Testis (tissue), 3 donors: ENCODE data around the gene DNAJB2. TPM values are rescaled to one million over a fixed set of nuclear protein-coding genes. Genes with fewer than 3 reads are reported as not detected.

Source experiments
- DNase-seq: peaks from one replicate; pipeline ENCODE4 v3.0.0-alpha.2; 2019
- H3K27ac ChIP-seq, 2 donors: fragments of 200-600 bp; sonication (generic); one replicate each; pipeline ENCODE4 v1.5.1; 2019
- H3K27me3 ChIP-seq: fragments of 200-600 bp; sonication (generic); one replicate; pipeline ENCODE4 v1.5.1; 2019
- H3K36me3 ChIP-seq: fragments of 200-600 bp; sonication (generic); one replicate; pipeline ENCODE4 v1.5.1; 2017; ENCODE audit warnings: low read depth; ENCODE audit errors: missing control alignments
- H3K4me1 ChIP-seq: fragments of 200-600 bp; sonication (generic); one replicate; pipeline ENCODE4 v1.5.1; 2019
- H3K4me3 ChIP-seq, 2 donors: fragments of 200-600 bp; sonication (generic); one replicate each; pipeline ENCODE4 v1.5.1; 2017 to 2019
- H3K9me3 ChIP-seq: fragments of 200-600 bp; sonication (generic); one replicate; pipeline ENCODE4 v1.5.1; 2017
- POLR2A ChIP-seq: fragments of 450-650 bp; IDR thresholded peaks from one replicate; pipeline ENCODE4 v1.6.1; 2017; ENCODE audit warnings: antibody characterized with exemption, mild to moderate bottlenecking, moderate library complexity
- WGBS, 2 donors: methylation state at CpG; one replicate each; pipeline ENCODE4 v1.1.5; 2018; 5-methylcytosine and 5-hydroxymethylcytosine counted together
- intact Hi-C: fragments of 100-400 bp; cut with DNase I; formaldehyde crosslinking; loops from one replicate; pipeline ENCODE4 v1.15.1; 2023; ENCODE audit warnings: low total_unique reads
- polyA plus RNA-seq: library from polyadenylated mRNA; stranded (reverse); fragments of 350-450 nt; fragmentation: Illumina TruSeq; extraction: RNeasy Lipid Tissue Mini Kit (QIAGEN cat#74804); gene quantifications from one replicate; pipeline ENCODE4 v1.2.3, GENCODE V29; 2014; ENCODE audit warnings: low read depth, low replicate concordance; ENCODE audit not compliant: insufficient read depth
- total RNA-seq, 2 donors: library from RNA; depleted of rRNA; stranded (reverse); fragments of >200 nt; gene quantifications; one replicate each; pipeline ENCODE4 v1.2.3, GENCODE V29; 2016
- TF ChIP-seq, protein P1 (sequence below), 3 experiments: fragments of 450-650 bp in 2 of 3; fragments of 200-600 bp in 1 of 3; sonication (generic) in 1 of 3; IDR thresholded peaks; one replicate each; pipeline ENCODE4 v1.5.1; 2016 to 2019; ENCODE audit warnings: antibody characterized with exemption in 3 of 3, mild to moderate bottlenecking in 2 of 3, moderate library complexity in 1 of 3

The DNAJB2 gene
- total and polyA plus RNA-seq, 3 donors from 2014 or later: 139 to 152 (median 149) TPM

DNA sequence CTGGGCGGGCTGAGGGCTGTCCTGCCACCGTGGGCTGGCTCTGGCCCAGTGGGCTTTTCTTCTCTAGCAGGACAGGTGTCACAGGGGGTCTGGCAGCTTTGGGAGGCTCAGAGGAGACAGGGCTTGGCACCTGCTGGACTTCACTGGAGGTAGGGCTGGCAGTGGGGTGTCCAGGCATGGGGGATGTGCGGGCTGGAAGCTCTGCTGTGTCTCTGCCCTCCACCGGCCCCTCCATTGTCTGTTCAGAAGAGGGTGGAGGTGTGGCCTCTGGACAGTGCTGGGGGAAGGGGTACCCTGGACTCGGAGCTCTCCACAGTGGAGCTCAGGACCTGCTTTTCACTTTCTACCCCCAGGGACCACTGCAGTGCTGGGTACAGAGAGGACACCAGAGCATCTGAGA, 20.9 kb downstream of the DNAJB2 start:
- H3K27ac ChIP-seq: no peak overlapping the region
- intact Hi-C loops: no loop called here
- no peaks in the 10 kb centered on the region for H3K27me3 ChIP-seq
- TF ChIP-seq, protein P1, sequence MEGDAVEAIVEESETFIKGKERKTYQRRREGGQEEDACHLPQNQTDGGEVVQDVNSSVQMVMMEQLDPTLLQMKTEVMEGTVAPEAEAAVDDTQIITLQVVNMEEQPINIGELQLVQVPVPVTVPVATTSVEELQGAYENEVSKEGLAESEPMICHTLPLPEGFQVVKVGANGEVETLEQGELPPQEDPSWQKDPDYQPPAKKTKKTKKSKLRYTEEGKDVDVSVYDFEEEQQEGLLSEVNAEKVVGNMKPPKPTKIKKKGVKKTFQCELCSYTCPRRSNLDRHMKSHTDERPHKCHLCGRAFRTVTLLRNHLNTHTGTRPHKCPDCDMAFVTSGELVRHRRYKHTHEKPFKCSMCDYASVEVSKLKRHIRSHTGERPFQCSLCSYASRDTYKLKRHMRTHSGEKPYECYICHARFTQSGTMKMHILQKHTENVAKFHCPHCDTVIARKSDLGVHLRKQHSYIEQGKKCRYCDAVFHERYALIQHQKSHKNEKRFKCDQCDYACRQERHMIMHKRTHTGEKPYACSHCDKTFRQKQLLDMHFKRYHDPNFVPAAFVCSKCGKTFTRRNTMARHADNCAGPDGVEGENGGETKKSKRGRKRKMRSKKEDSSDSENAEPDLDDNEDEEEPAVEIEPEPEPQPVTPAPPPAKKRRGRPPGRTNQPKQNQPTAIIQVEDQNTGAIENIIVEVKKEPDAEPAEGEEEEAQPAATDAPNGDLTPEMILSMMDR (IDR thresholded peaks at IDR 0.05): no peak
- no peak for TF ChIP-seq POLR2A
- H3K4me3 ChIP-seq: no peak overlapping the region
- WGBS, 2 donors: 68 to 74% methylated on average over 4 to 5 of the region's 5 CpGs
- no peaks in the 10 kb centered on the region for H3K36me3 ChIP-seq
- peaks cover 6% of the 10 kb centered on the region for H3K4me1 ChIP-seq
- DNase-seq: no peak
- H3K9me3 ChIP-seq: no peaks in the 10 kb centered on the region

DNA sequence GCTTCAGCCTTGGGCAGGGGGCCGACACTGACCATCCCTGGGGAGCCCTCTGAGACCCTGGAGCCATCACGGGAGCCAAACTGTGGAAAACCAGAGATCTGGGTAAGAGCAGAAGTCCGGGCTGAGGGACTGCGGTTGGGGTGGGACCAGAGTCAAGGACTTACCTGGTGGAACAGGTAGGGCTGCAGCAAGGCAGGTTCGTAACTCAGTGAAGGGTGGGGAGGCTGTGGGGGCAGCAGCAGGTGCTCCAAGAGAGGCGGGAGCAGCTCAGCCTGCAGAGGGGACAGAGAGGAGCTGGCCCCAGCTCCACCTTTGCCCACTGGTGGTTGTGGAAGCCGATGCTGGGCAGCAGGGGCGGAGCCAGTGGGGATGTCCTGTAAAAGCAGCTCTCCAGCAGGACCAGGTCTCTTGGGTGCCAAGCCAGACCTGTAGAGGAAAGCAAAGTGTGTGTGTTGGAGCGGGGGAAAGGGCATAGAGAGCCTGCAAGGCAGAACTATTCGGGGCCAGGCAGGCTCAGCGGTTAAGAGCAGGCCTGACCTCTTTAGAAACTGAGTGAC, 23.3 kb downstream of the DNAJB2 start:
- no peak for DNase-seq
- Histone ChIP-seq H3K27me3 (no peaks in the 10 kb centered on the region), H3K4me3 (no peak overlapping the region), H3K27ac (no peak overlapping the region), H3K9me3 (no peaks in the 10 kb centered on the region), H3K4me1 (peaks cover 6% of the 10 kb centered on the region), H3K36me3 (no peaks in the 10 kb centered on the region)
- intact Hi-C loops: no loop called here
- TF ChIP-seq POLR2A: no peak
- TF ChIP-seq, protein P1 (IDR thresholded peaks at IDR 0.05): no peak
- WGBS, 2 donors: 77 to 85% methylated on average over 9 to 11 of the region's 11 CpGs

DNA sequence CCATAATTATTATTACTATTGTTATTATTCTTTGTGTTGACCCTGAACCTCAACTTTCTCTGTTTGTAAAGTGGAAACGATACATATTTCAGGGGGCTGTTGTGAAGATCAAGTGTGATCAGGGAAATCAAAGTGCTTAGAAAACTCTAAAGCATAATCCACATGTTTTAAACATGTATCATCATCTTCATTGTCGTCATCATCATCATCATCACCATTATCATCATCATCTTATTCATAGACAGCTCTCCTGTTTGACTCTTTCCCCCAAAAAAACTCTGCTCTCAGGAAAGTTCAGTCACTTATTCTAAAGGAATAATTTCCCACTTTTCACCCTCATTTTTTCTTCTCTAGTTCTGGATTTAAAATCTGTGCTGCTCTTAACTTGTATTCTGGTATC, 25.1 kb downstream of the DNAJB2 start:
- Histone ChIP-seq H3K27ac (no peak overlapping the region), H3K4me3 (no peak overlapping the region), H3K4me1 (no peaks in the 10 kb centered on the region), H3K36me3 (no peaks in the 10 kb centered on the region), H3K9me3 (no peaks in the 10 kb centered on the region), H3K27me3 (no peaks in the 10 kb centered on the region)
- no peak for TF ChIP-seq POLR2A
- TF ChIP-seq, protein P1 (IDR thresholded peaks at IDR 0.05): no peak
- intact Hi-C loops: no loop called here
- WGBS, 2 donors: 59 to 72% methylated on average over 2 of the region's 2 CpGs
- DNase-seq: no peak

DNA sequence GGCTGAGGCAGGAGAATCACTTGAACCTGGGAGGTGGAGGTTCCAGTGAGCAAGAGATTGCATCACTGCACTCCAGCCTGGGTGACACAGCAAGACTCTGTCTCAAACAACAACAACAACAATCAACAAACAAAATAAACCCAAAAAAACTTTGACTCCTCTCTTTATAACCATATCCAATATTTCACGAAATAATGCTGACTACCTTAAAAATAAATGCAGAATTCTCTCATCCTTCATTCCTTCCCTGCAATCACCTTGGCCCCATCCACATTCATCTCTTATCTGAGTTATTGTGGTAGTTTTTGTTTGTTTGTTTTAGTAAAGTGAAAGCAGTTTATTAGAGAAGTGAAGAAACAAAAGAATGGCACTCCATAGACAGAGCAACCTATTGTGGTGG, 26.9 kb downstream of the DNAJB2 start:
- Histone ChIP-seq H3K36me3 (no peaks in the 10 kb centered on the region), H3K27ac (no peak overlapping the region), H3K9me3 (no peaks in the 10 kb centered on the region), H3K27me3 (no peaks in the 10 kb centered on the region), H3K4me1 (no peaks in the 10 kb centered on the region), H3K4me3 (no peak overlapping the region)
- intact Hi-C loops: no loop called here
- no peak for TF ChIP-seq POLR2A
- TF ChIP-seq, protein P1 (IDR thresholded peaks at IDR 0.05): no peak
- WGBS, 2 donors: 81 to 84% methylated on average over 1 of the region's 1 CpG
- no peak for DNase-seq
